Measurements from ENCODE around the gene ADAMTS7. TPM values are rescaled to one million over a fixed set of nuclear protein-coding genes. Genes with fewer than 3 reads are reported as not detected.

Gene ADAMTS7
- total and polyA plus RNA-seq, 2 of the 8 experiments (the other 6 are each of a cell fraction or from before 2014, with no cell fraction given): 27.9 to 45.2 TPM

DNA sequence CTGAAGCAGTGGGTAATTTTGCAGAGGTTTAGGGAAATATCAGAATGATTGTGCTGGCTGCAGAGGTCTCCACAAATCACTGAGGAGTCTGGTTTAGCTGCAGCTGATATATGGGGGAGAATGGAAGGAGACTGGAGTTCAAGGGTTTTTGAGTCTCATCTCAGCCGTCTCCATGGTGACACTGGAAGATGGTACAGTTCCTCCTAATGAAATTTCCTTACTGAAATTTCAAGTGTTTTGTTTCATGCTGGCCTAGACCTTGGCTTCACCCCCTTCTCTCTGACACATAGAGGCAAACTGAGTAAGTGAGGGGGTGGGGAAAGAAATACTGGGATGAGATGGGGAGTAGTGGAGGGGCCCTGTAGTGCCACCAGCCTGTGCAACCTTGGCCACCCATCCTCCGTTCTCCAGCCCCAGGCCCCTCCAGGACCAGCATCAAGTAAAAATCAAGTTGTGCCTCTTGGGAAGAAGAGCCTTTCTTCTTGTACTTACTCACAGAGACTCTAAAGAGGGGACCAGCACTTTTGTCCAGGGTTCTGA is 43.6 kb upstream of the ADAMTS7 start:
- H2BK15ac ChIP-seq (ENCODE audit: low read length): no peak overlapping the region
- 93% methylated on average over 2 of the region's 2 CpGs; no CpG with 5 or more reads in 1 of the 2 experiments for WGBS, 2 experiments (ENCODE audit: extremely low coverage in 1 of 2, insufficient coverage in 1 of 2, insufficient read length in 1 of 2, insufficient replicate concordance in 2 of 2, low coverage in 1 of 2, low lambda C conversion rate in 2 of 2, missing lambda C conversion rate in 1 of 2)
- H4K91ac ChIP-seq (replicated peaks; ENCODE audit: insufficient read length, low read length): no peak overlapping the region
- H3K56ac ChIP-seq (replicated peaks; ENCODE audit: insufficient read length, low read depth, low read length): no peak overlapping the region
- no peak overlapping the region for H3K18ac ChIP-seq (ENCODE audit: extremely low read depth, low read length)
- H3K23ac ChIP-seq (ENCODE audit: insufficient read length): no peak overlapping the region
- no peak for TF ChIP-seq TAF1 (IDR thresholded peaks at IDR 0.05; ENCODE audit: low read depth, low read length)
- TF ChIP-seq KDM5A (IDR thresholded peaks at IDR 0.05; ENCODE audit: low read length): no peak
- TF ChIP-seq RFX5 (IDR thresholded peaks at IDR 0.05; ENCODE audit: borderline replicate concordance, low read depth, low read length): no peak
- no peak for TF ChIP-seq GTF2F1 (IDR thresholded peaks at IDR 0.05; ENCODE audit: borderline replicate concordance, low read depth, low read length)
- no peak for TF ChIP-seq JUN (IDR thresholded peaks at IDR 0.05; ENCODE audit: low read depth, low read length)
- no peak for TF ChIP-seq SIRT6 (IDR thresholded peaks at IDR 0.05; ENCODE audit: low read length)
- no peak for TF ChIP-seq SIX5 (IDR thresholded peaks at IDR 0.05; ENCODE audit: low read depth, low read length)
- no peak for TF ChIP-seq TCF12 (IDR thresholded peaks at IDR 0.05; ENCODE audit: low read depth, low read length)
- no peak for TF ChIP-seq RXRA (IDR thresholded peaks at IDR 0.05; ENCODE audit: insufficient read depth, low read depth, low read length)
- TF ChIP-seq CEBPB (IDR thresholded peaks at IDR 0.05; ENCODE audit: low read depth, low read length): no peak
- no peak for TF ChIP-seq GABPA (IDR thresholded peaks at IDR 0.05; ENCODE audit: borderline replicate concordance, insufficient read depth, low read length)
- H3K23me2 ChIP-seq (ENCODE audit: low read depth, low read length): no peaks in the 10 kb centered on the region
- H3K9me3 ChIP-seq (ENCODE audit: insufficient read depth in 2 of 2, low read depth in 1 of 2, low read length in 1 of 2): no peaks in the 10 kb centered on the region
- H3K79me1 ChIP-seq (ENCODE audit: low read depth, low read length): no peaks in the 10 kb centered on the region
- H3K4me2 ChIP-seq (ENCODE audit: insufficient read depth in 1 of 2, low read depth in 2 of 2, low read length in 2 of 2): no peak overlapping the region
- POLR2A ChIA-PET (ENCODE audit: partially characterized antibody): interaction anchor here (2.1 kb wide), 1 partner anchor 18 kb away, joined by 8 read pairs; the partner anchor contains the start of gene MORF4L1
- H2AFZ ChIP-seq (ENCODE audit: low read length): no peak overlapping the region
- DNase-seq (ENCODE audit: low read depth in 1 of 2, low spot score in 2 of 2) (no peak), FAIRE-seq (no peak)
- H4K8ac ChIP-seq (ENCODE audit: extremely low read depth, insufficient read depth, low read length): no peak overlapping the region
- no peak overlapping the region for H2BK5ac ChIP-seq (ENCODE audit: low read depth, low read length)
- H3K4me3 ChIP-seq (ENCODE audit: extremely low read depth in 1 of 4, insufficient read depth in 2 of 4, low read depth in 3 of 4, low read length in 4 of 4): no peak overlapping the region
- H3K9ac ChIP-seq (replicated peaks in 1 of 4; ENCODE audit: extremely low read depth in 1 of 4, low read depth in 3 of 4, low read length in 3 of 4): no peak overlapping the region
- no peak overlapping the region for H2AK5ac ChIP-seq (ENCODE audit: low read depth, low read length)
- H3K14ac ChIP-seq (ENCODE audit: insufficient read length): no peak overlapping the region
- no peak overlapping the region for H2BK120ac ChIP-seq (replicated peaks; ENCODE audit: low read depth, low read length)
- H4K5ac ChIP-seq (ENCODE audit: insufficient read length, low read depth, low read length): no peak overlapping the region
- no peaks in the 10 kb centered on the region for H3K36me3 ChIP-seq (ENCODE audit: control insufficient read depth in 2 of 4, insufficient read depth in 4 of 4, low read length in 3 of 4)
- no peaks in the 10 kb centered on the region for H4K20me1 ChIP-seq (replicated peaks in 1 of 2; ENCODE audit: control insufficient read depth in 1 of 2, insufficient read depth in 2 of 2, low read length in 2 of 2)
- no peak overlapping the region for H3K4ac ChIP-seq (replicated peaks; ENCODE audit: insufficient read length, low read depth, low read length)
- H2BK20ac ChIP-seq (ENCODE audit: low read length): no peak overlapping the region
- peaks cover 3 to 8% (median 5%) of the 10 kb centered on the region in 4 experiments; a peak in 6 of 7 replicates for H3K4me1 ChIP-seq (replicated peaks in 1 of 4; ENCODE audit: control insufficient read depth in 3 of 4, insufficient read depth in 4 of 4, low read length in 3 of 4)
- H2BK12ac ChIP-seq (ENCODE audit: low read depth, low read length): no peak overlapping the region
- H3K79me2 ChIP-seq (ENCODE audit: control insufficient read depth in 1 of 2, insufficient read depth in 2 of 2, low read length in 2 of 2): no peaks in the 10 kb centered on the region
- H3K27me3 ChIP-seq (replicated peaks in 1 of 4; ENCODE audit: control insufficient read depth in 3 of 4, extremely low read depth in 1 of 4, insufficient read depth in 3 of 4, low read length in 3 of 4): no peaks in the 10 kb centered on the region
- CTCF ChIA-PET (ENCODE audit: partially characterized antibody): interaction anchor here (0.6 to 1.2 kb wide), 3 partner anchors 9 to 54 kb away, joined by 3 to 5 read pairs (median 4); no protein-coding TSS in a partner anchor
- H3K27ac ChIP-seq (ENCODE audit: low read depth, low read length): no peak overlapping the region

All from H1 (cell line).